Mesodermal cell (in vitro differentiated cells): ENCODE results near the gene ANKRD18B. TPM values are rescaled to one million over a fixed set of nuclear protein-coding genes. Genes with fewer than 3 reads are reported as not detected.
A peak's percentile ranks its signal among the peaks of the same experiment; 100 is the strongest.
"Not testable (repeated sequence)": the region's sequence is repeated elsewhere in the genome, so short reads cannot be mapped to it uniquely, and the experiment has no call there.

Experiments used
- H3K27ac ChIP-seq: 2 replicates; pipeline ENCODE4 v1.7.0; 2013; ENCODE audit warnings: mild to moderate bottlenecking, low read depth, low read length, moderate library complexity; ENCODE audit not compliant: severe bottlenecking
- H3K36me3 ChIP-seq: 2 replicates; pipeline ENCODE4 v1.7.1; 2013; ENCODE audit warnings: mild to moderate bottlenecking, low read length, moderate library complexity; ENCODE audit not compliant: control insufficient read depth, insufficient read depth
- H3K4me1 ChIP-seq: one replicate; pipeline ENCODE4 v1.7.1; 2013; ENCODE audit warnings: mild to moderate bottlenecking, low read length; ENCODE audit not compliant: insufficient read depth, control insufficient read depth, poor library complexity, severe bottlenecking
- H3K4me3 ChIP-seq: 2 replicates; pipeline ENCODE4 v1.7.0; 2013; ENCODE audit warnings: low read length, control low read depth, mild to moderate bottlenecking; ENCODE audit not compliant: insufficient read depth, poor library complexity, severe bottlenecking; ENCODE audit errors: extremely low read depth
- H3K9me3 ChIP-seq: 2 replicates; pipeline ENCODE4 v1.7.1; 2013; ENCODE audit warnings: mild to moderate bottlenecking, low read length, moderate library complexity; ENCODE audit not compliant: control insufficient read depth
- WGBS, 2 experiments: methylation state at CpG; one replicate each; pipeline ENCODE4 v1.1.5; 2013; ENCODE audit warnings: missing lambda C conversion rate in 2 of 2; ENCODE audit not compliant: insufficient coverage in 2 of 2; 5-methylcytosine and 5-hydroxymethylcytosine counted together
- polyA plus RNA-seq, 2 experiments: library from polyadenylated mRNA; stranded (reverse); fragments of 50-300 nt; gene quantifications; one replicate each; pipeline ENCODE4 v1.2.3, GENCODE V29; 2013

ANKRD18B gene
- 7.5 TPM for polyA plus RNA-seq (2013, experiment 1 of 2)
- 9.5 TPM for polyA plus RNA-seq (2013, experiment 2 of 2)

- H3K4me1 ChIP-seq, H3K36me3 ChIP-seq, H3K9me3 ChIP-seq, H3K27ac ChIP-seq: not testable (repeated sequence)
- WGBS, 2 experiments: 0 to 1% methylated on average over 41 to 54 of the region's 73 CpGs
- peak within 1 kb of the TSS; percentile 68 for H3K4me3 ChIP-seq
Measured at GRCh38 chr9:33523397-33524305, at the start of gene ANKRD18B. Gene ANKRD18B, plus strand, starts transcription at chr9:33524251. Its CDS starts 239 bp downstream, at chr9:33524490.

- H3K4me3 ChIP-seq: no peak overlapping the region
- no peak overlapping the region for H3K27ac ChIP-seq
- H3K4me1 ChIP-seq: peaks cover 16% of the 10 kb centered on the region
- no CpG with 5 or more reads among the region's 1 CpG for whole genome bisulfite sequencing, 2 experiments
- no peaks in the 10 kb centered on the region for H3K9me3 ChIP-seq
- H3K36me3 ChIP-seq: peaks cover 27% of the 10 kb centered on the region
Measured at GRCh38 chr9:33475357-33475756, 48.7 kb upstream of the ANKRD18B start.

GRCh38 chr9:33476503-33476902, 47.5 kb upstream of the ANKRD18B start:
- Histone ChIP-seq H3K4me3 (no peak overlapping the region), H3K27ac (no peak overlapping the region), H3K4me1 (peaks cover 13% of the 10 kb centered on the region), H3K9me3 (no peaks in the 10 kb centered on the region), H3K36me3 (peaks cover 16% of the 10 kb centered on the region)
- WGBS, 2 experiments: 92 to 97% methylated on average over 9 to 10 of the region's 10 CpGs

- WGBS, 2 experiments: 96% methylated on average over 2 of the region's 2 CpGs
- no peak overlapping the region for H3K4me3 ChIP-seq
- H3K27ac ChIP-seq: no peak overlapping the region
- no peaks in the 10 kb centered on the region for H3K4me1 ChIP-seq
- no peaks in the 10 kb centered on the region for H3K9me3 ChIP-seq
- H3K36me3 ChIP-seq: peaks cover 4% of the 10 kb centered on the region
Measured at GRCh38 chr9:33480106-33480505, 43.9 kb upstream of the ANKRD18B start.

GRCh38 chr9:33480976-33481375, 43.1 kb upstream of the ANKRD18B start:
- WGBS, 2 experiments: 85 to 94% methylated on average over 6 of the region's 6 CpGs
- Histone ChIP-seq H3K9me3 (no peaks in the 10 kb centered on the region), H3K27ac (no peak overlapping the region), H3K4me3 (no peak overlapping the region), H3K4me1 (no peaks in the 10 kb centered on the region), H3K36me3 (peaks cover 4% of the 10 kb centered on the region)

DNA sequence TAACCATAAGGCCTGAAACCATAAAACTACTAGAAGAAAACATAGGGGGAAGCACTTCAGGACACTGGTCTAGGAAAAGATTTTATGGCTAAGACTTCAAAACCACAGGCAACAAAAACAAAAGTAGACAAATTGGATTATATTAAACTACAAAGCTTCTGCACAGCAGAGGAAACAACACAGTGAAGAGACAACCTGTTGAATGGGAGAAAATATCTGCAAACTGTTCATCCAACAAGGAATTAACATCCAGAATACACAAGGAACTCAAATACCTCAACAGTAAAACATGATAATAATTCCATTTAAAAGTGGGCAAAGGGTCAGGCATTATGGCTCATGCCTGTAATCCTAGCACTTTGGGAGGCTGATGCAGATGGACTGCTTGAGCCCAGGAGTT, 38.7 kb upstream of the ANKRD18B start:
- H3K27ac ChIP-seq, H3K4me3 ChIP-seq, H3K4me1 ChIP-seq, H3K36me3 ChIP-seq, H3K9me3 ChIP-seq: not testable (repeated sequence)

- H3K4me3 ChIP-seq: no peak overlapping the region
- H3K36me3 ChIP-seq: no peaks in the 10 kb centered on the region
- no peak overlapping the region for H3K27ac ChIP-seq
- H3K4me1 ChIP-seq: peaks cover 4% of the 10 kb centered on the region
- no peaks in the 10 kb centered on the region for H3K9me3 ChIP-seq
- 100% methylated on average over 1 of the region's 2 CpGs for WGBS, 2 experiments
Measured at GRCh38 chr9:33489066-33489465, 35.0 kb upstream of the ANKRD18B start.

DNA sequence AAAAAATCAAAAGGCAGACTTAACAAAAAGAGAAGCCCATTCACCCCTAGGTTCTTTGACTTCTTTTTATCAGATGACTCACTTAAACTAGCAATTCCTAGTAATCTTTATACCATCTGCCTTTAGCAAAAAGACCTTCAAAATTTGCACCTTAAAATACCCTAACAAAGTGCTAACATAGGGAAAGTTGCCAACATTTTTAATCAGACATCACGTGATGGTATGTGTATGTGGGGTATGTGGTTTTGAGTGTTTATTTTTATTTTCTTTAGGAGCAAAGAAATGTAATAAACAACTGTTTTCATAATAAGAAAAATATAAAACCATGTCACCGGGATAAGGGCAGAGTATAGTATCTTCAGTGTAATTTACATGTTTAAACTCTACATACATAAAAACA, 30.2 kb upstream of the ANKRD18B start:
- WGBS, 2 experiments: no CpG with 5 or more reads among the region's 2 CpGs
- H3K9me3 ChIP-seq, H3K36me3 ChIP-seq, H3K4me1 ChIP-seq, H3K27ac ChIP-seq, H3K4me3 ChIP-seq: not testable (repeated sequence)

- WGBS, 2 experiments: no CpG with 5 or more reads among the region's 1 CpG
- Histone ChIP-seq H3K27ac (no peak overlapping the region), H3K4me1 (peaks cover 4% of the 10 kb centered on the region), H3K9me3 (no peaks in the 10 kb centered on the region), H3K36me3 (no peaks in the 10 kb centered on the region), H3K4me3 (no peak overlapping the region)
Measured at GRCh38 chr9:33498387-33498786, 25.7 kb upstream of the ANKRD18B start.

GRCh38 chr9:33506626-33507370, 17.3 kb upstream of the ANKRD18B start:
- H3K9me3 ChIP-seq: no peaks in the 10 kb centered on the region
- peaks cover 14% of the 10 kb centered on the region for H3K4me1 ChIP-seq
- peak overlapping the region; percentile 96 for H3K27ac ChIP-seq
- no peaks in the 10 kb centered on the region for H3K36me3 ChIP-seq
- WGBS, 2 experiments: 59 to 66% methylated on average over 7 of the region's 7 CpGs
- H3K4me3 ChIP-seq: no peak overlapping the region
